K562 (cell line): ENCODE results near the gene PFN3. TPM values are rescaled to one million over a fixed set of nuclear protein-coding genes. Genes with fewer than 3 reads are reported as not detected.
A peak's percentile ranks its signal among the peaks of the same experiment; 100 is the strongest.

Source experiments
- CBX3 ChIP-seq, 2 experiments: IDR thresholded peaks; 1 replicate in 1 of 2; 2 replicates in 1 of 2; pipeline ENCODE4 v1.6.1; 2012; ENCODE audit warnings: inconsistent platforms in 2 of 2, low read length in 2 of 2, borderline replicate concordance in 1 of 2, control low read depth in 1 of 2
- EZH2 ChIP-seq: IDR thresholded peaks from 2 replicates; pipeline ENCODE4 v1.6.1; 2012; ENCODE audit warnings: low read depth, mild to moderate bottlenecking, inconsistent platforms, low read length, borderline replicate concordance
- GABPA ChIP-seq: fragments of 200-800 bp; sonication (Bioruptor generic); conservative IDR thresholded peaks from 2 replicates; pipeline ENCODE4 v1.6.1; 2016; ENCODE audit warnings: low read depth, missing genetic modification characterization, missing compliant biosample characterization
- HDAC3 ChIP-seq: fragments of 450-650 bp; IDR thresholded peaks from 2 replicates; pipeline ENCODE4 v1.6.1; 2018; ENCODE audit warnings: borderline replicate concordance, mild to moderate bottlenecking, moderate library complexity; ENCODE audit not compliant: partially characterized antibody
- HMGXB4 ChIP-seq: sonication (generic); formaldehyde crosslinking; IDR thresholded peaks from 2 replicates; pipeline ENCODE4 v1.8.1; 2023; ENCODE audit warnings: mild to moderate bottlenecking, missing genetic modification reagents
- KDM5B ChIP-seq: fragments of 200-600 bp; sonication (generic); IDR thresholded peaks from 2 replicates; pipeline ENCODE4 v1.6.1; 2012; ENCODE audit warnings: low read depth, mild to moderate bottlenecking, moderate library complexity, low read length, control low read depth, inconsistent platforms; ENCODE audit not compliant: insufficient replicate concordance
- MECOM ChIP-seq: fragments of 250-450 bp; sonication (Bioruptor Pico); IDR thresholded peaks from 2 replicates; pipeline ENCODE4 v1.8.0; 2022; ENCODE audit warnings: inconsistent platforms
- NCOA6 ChIP-seq: fragments of 450-650 bp; IDR thresholded peaks from 2 replicates; pipeline ENCODE4 v1.6.1; 2017; ENCODE audit warnings: mild to moderate bottlenecking
- NELFE ChIP-seq: IDR thresholded peaks from 2 replicates; pipeline ENCODE4 v1.6.1; 2011; ENCODE audit warnings: mild to moderate bottlenecking; ENCODE audit not compliant: insufficient read depth, insufficient read length
- NR3C1 ChIP-seq: sonication (generic); formaldehyde crosslinking; IDR thresholded peaks from 2 replicates; pipeline ENCODE4 v1.8.1; 2022; ENCODE audit warnings: missing genetic modification reagents
- PCBP2 ChIP-seq: fragments of 200-400 bp; formaldehyde crosslinking; IDR thresholded peaks from 2 replicates; pipeline ENCODE4 v1.6.1; 2018; ENCODE audit warnings: low read length, low read depth, mild to moderate bottlenecking, moderate library complexity; ENCODE audit not compliant: poor library complexity, severe bottlenecking
- PTBP1 ChIP-seq: fragments of 200-400 bp; formaldehyde crosslinking; IDR thresholded peaks from 2 replicates; pipeline ENCODE4 v1.6.1; 2017; ENCODE audit warnings: low read depth, low read length
- RNF2 ChIP-seq: sonication (generic); IDR thresholded peaks from 2 replicates; pipeline ENCODE4 v1.6.1; 2016
- SMAD4 ChIP-seq: fragments of 250-450 bp; sonication (Bioruptor Pico); conservative IDR thresholded peaks from 2 replicates; pipeline ENCODE4 v1.8.0; 2021; ENCODE audit warnings: inconsistent platforms, mild to moderate bottlenecking, moderate library complexity
- TSC22D4 ChIP-seq: fragments of 450-650 bp; IDR thresholded peaks from 2 replicates; pipeline ENCODE4 v1.6.1; 2016; ENCODE audit warnings: missing genetic modification characterization, missing biosample characterization, control low read depth
- VEZF1 ChIP-seq: fragments of 200-800 bp; sonication (Bioruptor generic); IDR thresholded peaks from 2 replicates; pipeline ENCODE4 v1.6.1; 2017; ENCODE audit warnings: missing genetic modification characterization, missing compliant biosample characterization
- ZNF124 ChIP-seq: sonication (generic); formaldehyde crosslinking; IDR thresholded peaks from 2 replicates; pipeline ENCODE4 v1.8.1; 2022; ENCODE audit warnings: missing genetic modification reagents
- ZNF609 ChIP-seq: sonication (generic); formaldehyde crosslinking; IDR thresholded peaks from 2 replicates; pipeline ENCODE4 v1.8.1; 2023; ENCODE audit warnings: missing genetic modification reagents, mild to moderate bottlenecking, borderline replicate concordance
- ZNF695 ChIP-seq: fragments of 450-650 bp; formaldehyde crosslinking; IDR thresholded peaks from 2 replicates; pipeline ENCODE4 v1.4.0; 2020; ENCODE audit warnings: mild to moderate bottlenecking, moderate library complexity
- polyA plus RNA-seq, 8 experiments: library from polyadenylated mRNA; depleted of rRNA in 4 of 8; stranded (reverse) in 5 of 8; unstranded in 3 of 8; fragments of >200 nt; fragmentation: Nextera tagmentation in 2 of 8; fragmentation: Illumina TruSeq in 1 of 8; extraction: Ambion mirVana in 2 of 8; extraction: Trizol in 1 of 8; gene quantifications; 2 replicates each; pipeline versions ENCODE4 v1.2.1 to v1.2.3, GENCODE V29; 2011 to 2014; ENCODE audit warnings: inconsistent platforms in 1 of 8, missing spikeins in 1 of 8
- total RNA-seq, 7 experiments: library from RNA; depleted of rRNA in 6 of 7; stranded (reverse); fragments of >200 nt in 6 of 7; fragmentation: Illumina TruSeq in 2 of 7; extraction: Trizol in 2 of 7; gene quantifications; 2 replicates each; pipeline versions ENCODE4 v1.2.1 to v1.2.3, GENCODE V29; 2011 to 2021; ENCODE audit warnings: low replicate concordance in 1 of 7

PFN3 gene
- total and polyA plus RNA-seq, 9 of the 15 experiments (the other 6 are each of a cell fraction or from before 2014, with no cell fraction given) = not detected

- TF ChIP-seq CBX3 (IDR thresholded peaks at IDR 0.05; ENCODE audit: borderline replicate concordance in 1 of 2, low read length in 2 of 2) (peak in 1 of 2 experiments; percentile 72; a peak in 2 of 3 replicates), HMGXB4 (CRISPR knock-in tag) (peak; percentile 49; the same call in 1 of the 2 replicates), MECOM (CRISPR knock-in tag) (no peak), TSC22D4 (tag) (no peak), GABPA (tag) (peak; percentile 100), SMAD4 (no peak), NCOA6 (no peak), NR3C1 (no peak), PTBP1 (no peak), NELFE (no peak), ZNF695 (peak; percentile 43; the same call in 1 of the 2 replicates), EZH2 (no peak), PCBP2 (no peak), KDM5B (peak; percentile 63), HDAC3 (no peak), VEZF1 (CRISPR knock-in tag) (peak; percentile 61), ZNF609 (CRISPR knock-in tag) (0 out of 2 replicates have a peak, but pooled peaks have one; percentile 29), RNF2 (0 out of 2 replicates have a peak, but pooled peaks have one; percentile 55), ZNF124 (CRISPR knock-in tag) (no peak)
Measured at GRCh38 chr5:177351392-177352329, 48.8 kb downstream of the PFN3 start, which contains the start of gene LMAN2 (continued).
